NT2/D1 (cell line): ENCODE measurements around the gene NXPH4.

Experiments
- SUZ12 ChIP-seq: IDR thresholded peaks from 2 replicates; pipeline ENCODE4 v1.6.1; 2011; ENCODE audit not compliant: insufficient read length, insufficient read depth; ENCODE audit errors: extremely low read depth
- YY1 ChIP-seq: IDR thresholded peaks from 2 replicates; pipeline ENCODE4 v1.6.1; 2011; ENCODE audit not compliant: insufficient read length, insufficient read depth
- ZNF274 ChIP-seq: IDR thresholded peaks from 2 replicates; pipeline ENCODE4 v1.6.1; 2011; ENCODE audit warnings: mild to moderate bottlenecking, low read depth, low read length

DNA sequence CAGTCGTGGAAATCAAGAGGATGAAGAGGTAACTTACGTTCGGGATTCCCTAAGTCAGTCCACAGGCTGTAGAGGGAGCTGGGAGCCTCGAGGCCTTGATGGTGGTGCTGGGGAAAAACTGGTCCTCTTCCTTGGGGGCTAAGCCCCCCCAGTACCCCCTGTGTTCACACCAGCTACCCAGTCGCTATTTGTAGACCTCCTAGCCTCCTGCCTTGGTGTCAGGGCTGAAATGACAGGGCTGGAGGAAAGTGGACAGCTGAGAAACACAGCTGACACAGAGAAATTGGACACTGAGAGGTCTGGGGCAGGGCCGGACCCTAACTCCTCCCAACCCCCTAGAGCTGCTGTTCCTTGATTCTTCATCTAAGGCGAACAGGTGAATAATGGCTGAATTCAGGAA is 34.4 kb downstream of the NXPH4 start, which contains the start of gene STAC3:
- no peak for TF ChIP-seq ZNF274
- TF ChIP-seq SUZ12, result no peak
- TF ChIP-seq YY1, result no peak
